Activated naive CD8-positive, alpha-beta T cell treated with anti-CD3 and anti-CD28 coated beads, Interleukin-2, amount 50 U/mL, for 24 hours (primary cell): Measurements from ENCODE around the gene PPP4R2.
A peak's percentile ranks its signal among the peaks of the same experiment; 100 is the strongest.

Experiments used
- ATAC-seq: fragments of 150-1000 bp; cut with Tn5 transposase; one replicate; pipeline ENCODE4 v1.10.0; 2021
- DNase-seq: peaks from one replicate; pipeline ENCODE4 v3.0.0; 2021
- H3K27ac Mint-ChIP-seq: one replicate; pipeline ENCODE4 v1.8.0; 2021; ENCODE audit warnings: mild to moderate bottlenecking, mixed read lengths
- H3K27me3 Mint-ChIP-seq: one replicate; pipeline ENCODE4 v1.8.0; 2021; ENCODE audit warnings: mixed read lengths
- H3K36me3 Mint-ChIP-seq: one replicate; pipeline ENCODE4 v1.8.0; 2021; ENCODE audit warnings: low read depth, mixed read lengths
- H3K4me1 Mint-ChIP-seq: one replicate; pipeline ENCODE4 v1.8.0; 2021; ENCODE audit warnings: mixed read lengths
- H3K4me3 Mint-ChIP-seq: one replicate; pipeline ENCODE4 v1.8.0; 2021; ENCODE audit warnings: mild to moderate bottlenecking, moderate library complexity, mixed read lengths
- H3K9me3 Mint-ChIP-seq: one replicate; pipeline ENCODE4 v1.8.0; 2021; ENCODE audit warnings: mixed read lengths

Gene PPP4R2, protein sequence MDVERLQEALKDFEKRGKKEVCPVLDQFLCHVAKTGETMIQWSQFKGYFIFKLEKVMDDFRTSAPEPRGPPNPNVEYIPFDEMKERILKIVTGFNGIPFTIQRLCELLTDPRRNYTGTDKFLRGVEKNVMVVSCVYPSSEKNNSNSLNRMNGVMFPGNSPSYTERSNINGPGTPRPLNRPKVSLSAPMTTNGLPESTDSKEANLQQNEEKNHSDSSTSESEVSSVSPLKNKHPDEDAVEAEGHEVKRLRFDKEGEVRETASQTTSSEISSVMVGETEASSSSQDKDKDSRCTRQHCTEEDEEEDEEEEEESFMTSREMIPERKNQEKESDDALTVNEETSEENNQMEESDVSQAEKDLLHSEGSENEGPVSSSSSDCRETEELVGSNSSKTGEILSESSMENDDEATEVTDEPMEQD

DNA sequence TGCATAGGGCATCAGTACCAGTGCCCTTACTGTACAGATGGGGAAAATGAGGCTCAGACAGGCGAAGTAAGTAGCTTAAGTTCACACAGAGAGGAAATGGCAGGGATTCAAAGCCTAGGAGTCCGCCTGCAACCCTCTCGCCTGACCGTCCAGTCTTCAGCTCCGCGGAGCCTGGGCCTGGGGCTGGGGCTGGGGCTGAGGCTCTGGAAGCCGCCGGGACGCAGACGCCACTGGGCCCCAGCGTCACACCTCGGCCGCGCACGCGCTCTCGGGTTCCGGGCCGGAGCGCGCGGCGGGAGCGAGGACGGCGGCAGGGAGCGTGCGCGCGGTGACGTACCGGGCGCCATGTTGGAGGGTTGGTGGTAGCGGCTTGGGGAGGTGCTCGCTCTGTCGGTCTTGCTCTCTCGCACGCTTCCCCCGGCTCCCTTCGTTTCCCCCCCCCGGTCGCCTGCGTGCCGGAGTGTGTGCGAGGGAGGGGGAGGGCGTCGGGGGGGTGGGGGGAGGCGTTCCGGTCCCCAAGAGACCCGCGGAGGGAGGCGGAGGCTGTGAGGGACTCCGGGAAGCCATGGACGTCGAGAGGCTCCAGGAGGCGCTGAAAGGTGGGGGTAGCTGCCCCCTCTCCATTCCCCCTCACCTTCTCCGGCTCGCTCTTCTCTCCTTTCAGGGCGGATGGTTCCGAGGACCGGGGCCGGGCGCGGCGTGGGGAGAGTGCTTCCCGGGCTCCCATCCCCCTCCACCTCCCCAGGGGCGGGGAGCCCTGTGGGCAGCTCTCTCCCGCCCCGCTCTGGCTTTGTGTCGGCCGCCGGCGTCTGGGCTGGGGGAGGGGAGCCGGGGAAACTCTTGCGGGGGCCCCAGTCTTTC, at the start of gene PPP4R2:
TSS of gene PPP4R2 (plus strand) at position 339 of the 861 bp plus-strand sequence. CDS start at position 566, 227 bp downstream.
- peaks cover 43% of the 10 kb centered on the region for H3K4me1 Mint-ChIP-seq
- H3K36me3 Mint-ChIP-seq = peaks cover 36% of the 10 kb centered on the region
- ATAC-seq (peak; percentile 82), DNase-seq (peak; percentile 91)
- H3K4me3 Mint-ChIP-seq = peak within 1 kb of the TSS; percentile 86
- H3K27me3 Mint-ChIP-seq = no peaks in the 10 kb centered on the region
- peak within 1 kb of the TSS; percentile 85 for H3K27ac Mint-ChIP-seq
- no peaks in the 10 kb centered on the region for H3K9me3 Mint-ChIP-seq

DNA sequence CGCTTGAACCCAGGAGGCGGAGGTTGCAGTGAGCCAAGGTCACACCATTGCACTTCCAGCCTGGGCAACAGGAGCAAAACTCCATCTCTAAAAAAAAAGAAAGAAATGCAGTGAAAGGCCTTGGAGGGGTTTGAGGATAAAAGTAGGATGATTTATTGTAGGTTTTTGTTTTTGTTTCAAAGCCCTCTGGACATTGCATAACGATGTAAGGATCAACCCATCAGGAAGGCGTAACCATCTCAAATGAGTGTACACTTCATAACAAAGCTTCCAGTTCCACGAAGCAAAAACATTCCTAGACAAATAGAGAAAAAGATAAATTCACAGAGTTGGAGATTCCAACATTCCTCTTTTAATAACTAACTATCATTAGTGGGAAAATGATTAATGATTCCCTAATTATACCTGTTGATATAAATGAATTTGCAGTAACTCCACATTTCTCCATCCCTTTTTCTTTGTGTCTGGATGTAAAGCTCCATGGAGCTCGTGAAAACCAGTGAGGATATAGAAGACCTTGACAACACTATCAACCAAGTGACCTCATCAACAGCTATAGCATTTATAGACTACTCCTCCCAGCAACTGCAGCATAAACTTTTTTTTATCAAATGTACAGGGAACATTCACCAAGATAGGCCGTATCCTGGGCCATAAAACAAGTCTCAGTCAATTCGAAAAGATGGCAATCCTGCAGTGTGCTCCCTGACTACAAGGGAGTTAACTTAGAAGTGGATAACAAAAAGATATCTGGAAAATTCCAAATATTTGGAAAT, 48.7 kb upstream of the PPP4R2 start:
- Mint-ChIP-seq H3K27ac (no peak overlapping the region), H3K4me3 (no peak overlapping the region), H3K27me3 (peaks cover 3% of the 10 kb centered on the region), H3K9me3 (no peaks in the 10 kb centered on the region), H3K36me3 (no peaks in the 10 kb centered on the region), H3K4me1 (peaks cover 26% of the 10 kb centered on the region)
- DNase-seq (no peak), ATAC-seq (no peak)

DNA sequence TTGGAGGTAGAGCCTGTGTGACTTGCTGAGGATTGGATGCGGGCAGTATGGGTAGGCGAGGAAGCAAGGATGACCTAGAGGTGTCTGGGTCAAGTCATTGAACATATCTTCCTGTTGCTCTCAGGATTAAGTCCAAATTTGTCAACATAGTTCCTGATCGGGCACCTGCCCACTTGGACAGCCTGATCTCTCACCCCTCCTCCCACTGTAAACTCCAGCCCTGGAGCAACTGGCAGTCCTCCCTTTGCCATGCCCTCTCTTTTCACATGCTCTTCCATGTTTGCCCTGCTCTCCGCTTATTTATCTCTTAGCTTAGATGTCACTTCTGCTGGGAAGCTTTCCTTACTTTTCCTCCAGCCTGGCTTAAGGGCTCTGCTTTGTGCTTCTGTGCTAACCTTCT, 47.6 kb upstream of the PPP4R2 start:
- H3K36me3 Mint-ChIP-seq = no peaks in the 10 kb centered on the region
- no peak overlapping the region for H3K27ac Mint-ChIP-seq
- no peaks in the 10 kb centered on the region for H3K9me3 Mint-ChIP-seq
- DNase-seq = no peak
- H3K27me3 Mint-ChIP-seq = peaks cover 3% of the 10 kb centered on the region
- H3K4me3 Mint-ChIP-seq = no peak overlapping the region
- H3K4me1 Mint-ChIP-seq = peaks cover 26% of the 10 kb centered on the region
- ATAC-seq = no peak

DNA sequence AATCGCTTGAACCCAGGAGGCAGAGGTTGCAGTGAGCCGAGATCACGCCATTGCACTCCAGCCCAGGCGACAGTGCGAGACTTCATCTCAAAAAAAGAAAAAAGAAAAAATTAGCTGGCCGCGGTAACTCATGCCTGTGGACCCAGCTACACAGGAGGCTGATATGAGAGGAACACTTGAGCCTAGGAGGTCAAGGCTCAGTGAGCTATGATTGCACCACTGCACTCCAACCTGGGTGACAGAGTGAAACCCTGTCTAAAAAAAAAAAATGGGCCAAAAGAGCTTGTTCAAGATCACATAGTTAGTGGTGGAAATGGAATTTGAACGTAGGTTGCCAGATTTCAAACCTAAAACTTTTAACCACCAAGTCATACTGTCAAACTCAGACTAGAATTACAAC, 46.2 kb upstream of the PPP4R2 start:
- no peaks in the 10 kb centered on the region for H3K9me3 Mint-ChIP-seq
- no peak for ATAC-seq
- H3K4me1 Mint-ChIP-seq = peaks cover 23% of the 10 kb centered on the region
- DNase-seq = no peak
- H3K36me3 Mint-ChIP-seq = no peaks in the 10 kb centered on the region
- peaks cover 3% of the 10 kb centered on the region for H3K27me3 Mint-ChIP-seq
- no peak overlapping the region for H3K27ac Mint-ChIP-seq
- H3K4me3 Mint-ChIP-seq = no peak overlapping the region

GRCh38 chr3:72950801-72951200, 45.8 kb upstream of the PPP4R2 start:
- H3K9me3 Mint-ChIP-seq = no peaks in the 10 kb centered on the region
- peaks cover 3% of the 10 kb centered on the region for H3K27me3 Mint-ChIP-seq
- no peak overlapping the region for H3K27ac Mint-ChIP-seq
- H3K36me3 Mint-ChIP-seq = no peaks in the 10 kb centered on the region
- H3K4me3 Mint-ChIP-seq = no peak overlapping the region
- H3K4me1 Mint-ChIP-seq = peaks cover 19% of the 10 kb centered on the region
- ATAC-seq (no peak), DNase-seq (no peak)

DNA sequence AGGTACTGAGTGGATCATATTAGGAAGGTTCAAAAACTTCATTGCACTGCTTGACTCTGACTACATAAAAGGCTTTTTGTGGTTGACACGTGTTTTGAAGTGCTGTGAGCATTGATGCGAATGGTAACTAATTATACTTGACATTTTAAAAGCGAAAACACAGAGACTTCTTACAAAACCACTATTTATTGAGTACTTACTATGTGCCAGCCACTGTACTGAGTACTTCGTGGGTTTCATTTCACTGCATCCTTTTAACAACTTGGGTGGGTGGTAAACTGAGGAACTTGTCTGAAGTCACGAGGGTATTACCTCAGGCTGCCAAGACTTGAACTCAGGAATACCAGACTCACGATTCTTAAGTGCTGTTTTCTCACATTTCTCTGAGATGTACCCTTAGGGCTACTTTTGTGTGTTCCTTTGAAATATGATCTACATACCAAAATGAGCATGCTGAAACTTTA, 45.3 kb upstream of the PPP4R2 start:
- H3K27ac Mint-ChIP-seq = no peak overlapping the region
- no peak overlapping the region for H3K4me3 Mint-ChIP-seq
- DNase-seq (no peak), ATAC-seq (peak; percentile 90)
- H3K36me3 Mint-ChIP-seq = no peaks in the 10 kb centered on the region
- no peaks in the 10 kb centered on the region for H3K9me3 Mint-ChIP-seq
- H3K4me1 Mint-ChIP-seq = peaks cover 17% of the 10 kb centered on the region
- peaks cover 3% of the 10 kb centered on the region for H3K27me3 Mint-ChIP-seq

GRCh38 chr3:72953325-72953956, 43.2 kb upstream of the PPP4R2 start:
- H3K4me1 Mint-ChIP-seq = peaks cover 17% of the 10 kb centered on the region
- H3K4me3 Mint-ChIP-seq = no peak overlapping the region
- no peak for DNase-seq
- peaks cover 2% of the 10 kb centered on the region for H3K27me3 Mint-ChIP-seq
- ATAC-seq = no peak
- no peaks in the 10 kb centered on the region for H3K9me3 Mint-ChIP-seq
- no peak overlapping the region for H3K27ac Mint-ChIP-seq
- H3K36me3 Mint-ChIP-seq = no peaks in the 10 kb centered on the region

DNA sequence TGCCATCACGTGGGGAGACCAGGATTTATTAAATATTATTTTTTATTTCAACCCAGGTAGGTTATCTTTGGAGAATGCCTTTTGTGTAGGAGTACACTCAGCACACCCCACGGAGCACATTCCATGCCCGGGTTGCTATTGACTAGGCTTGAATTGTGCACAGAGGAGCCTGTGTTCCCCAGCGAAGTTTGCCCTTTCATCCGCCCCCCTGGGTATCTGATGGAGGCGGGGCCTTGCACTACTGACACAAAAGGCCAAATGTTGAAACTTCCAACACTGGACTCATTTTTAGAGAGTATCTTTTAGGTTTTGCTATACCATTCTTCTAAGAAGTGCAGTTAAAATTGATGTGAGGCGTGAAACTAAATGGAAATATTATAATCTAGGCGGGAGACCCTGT, 39.3 kb upstream of the PPP4R2 start:
- Mint-ChIP-seq H3K27ac (no peak overlapping the region), H3K9me3 (no peaks in the 10 kb centered on the region), H3K4me1 (peaks cover 14% of the 10 kb centered on the region), H3K4me3 (no peak overlapping the region), H3K36me3 (no peaks in the 10 kb centered on the region), H3K27me3 (no peaks in the 10 kb centered on the region)
- DNase-seq = no peak
- no peak for ATAC-seq

GRCh38 chr3:72959336-72959735, 37.3 kb upstream of the PPP4R2 start:
- Mint-ChIP-seq H3K27ac (no peak overlapping the region), H3K4me1 (peaks cover 13% of the 10 kb centered on the region), H3K36me3 (no peaks in the 10 kb centered on the region), H3K27me3 (no peaks in the 10 kb centered on the region), H3K9me3 (no peaks in the 10 kb centered on the region), H3K4me3 (no peak overlapping the region)
- DNase-seq (no peak), ATAC-seq (no peak)

DNA sequence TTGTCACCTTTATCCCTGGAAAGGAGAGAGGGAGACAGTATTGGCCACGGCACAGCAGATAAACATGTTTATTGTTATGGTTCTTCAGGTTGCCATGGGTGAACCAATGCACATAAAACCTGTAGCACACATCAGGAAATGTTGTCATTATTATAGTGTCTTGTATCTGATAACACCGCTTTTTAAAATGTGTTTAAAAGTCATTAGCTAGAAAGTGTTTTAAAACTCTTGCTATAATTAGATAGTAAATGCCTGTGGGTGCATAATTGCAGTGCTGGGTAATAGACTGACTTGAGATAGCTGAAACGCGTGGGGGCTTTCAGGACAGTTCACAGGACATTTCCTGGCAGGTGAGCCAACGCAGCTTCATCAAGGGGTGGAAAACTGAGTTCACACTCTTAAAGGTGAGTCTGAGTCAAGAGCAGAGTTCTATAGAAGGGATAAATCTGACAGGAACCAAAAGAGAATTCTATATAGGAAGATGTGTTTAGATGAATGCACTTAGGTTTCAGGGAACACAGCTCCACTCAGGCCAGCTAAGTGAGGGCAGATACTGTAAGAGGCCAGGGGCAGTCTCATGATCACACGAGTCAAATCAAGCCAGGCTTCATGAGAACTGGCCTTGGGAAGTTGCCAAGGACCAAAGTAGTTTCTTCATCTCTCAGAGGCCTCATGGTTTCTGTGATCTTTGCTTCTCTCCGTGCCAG, 35.6 kb upstream of the PPP4R2 start:
- Mint-ChIP-seq H3K27ac (no peak overlapping the region), H3K4me3 (no peak overlapping the region)
- DNase-seq = no peak

GRCh38 chr3:72961752-72962151, 34.9 kb upstream of the PPP4R2 start:
- DNase-seq (no peak), ATAC-seq (no peak)
- Mint-ChIP-seq H3K4me3 (no peak overlapping the region), H3K4me1 (peaks cover 32% of the 10 kb centered on the region), H3K27me3 (no peaks in the 10 kb centered on the region), H3K36me3 (no peaks in the 10 kb centered on the region), H3K27ac (no peak overlapping the region), H3K9me3 (no peaks in the 10 kb centered on the region)

More for the DNA sequence above, 35.6 kb upstream of the PPP4R2 start:
- ATAC-seq = peak; percentile 27
- peaks cover 28% of the 10 kb centered on the region for H3K4me1 Mint-ChIP-seq
- no peaks in the 10 kb centered on the region for H3K36me3 Mint-ChIP-seq
- H3K27me3 Mint-ChIP-seq = no peaks in the 10 kb centered on the region
- no peaks in the 10 kb centered on the region for H3K9me3 Mint-ChIP-seq

DNA sequence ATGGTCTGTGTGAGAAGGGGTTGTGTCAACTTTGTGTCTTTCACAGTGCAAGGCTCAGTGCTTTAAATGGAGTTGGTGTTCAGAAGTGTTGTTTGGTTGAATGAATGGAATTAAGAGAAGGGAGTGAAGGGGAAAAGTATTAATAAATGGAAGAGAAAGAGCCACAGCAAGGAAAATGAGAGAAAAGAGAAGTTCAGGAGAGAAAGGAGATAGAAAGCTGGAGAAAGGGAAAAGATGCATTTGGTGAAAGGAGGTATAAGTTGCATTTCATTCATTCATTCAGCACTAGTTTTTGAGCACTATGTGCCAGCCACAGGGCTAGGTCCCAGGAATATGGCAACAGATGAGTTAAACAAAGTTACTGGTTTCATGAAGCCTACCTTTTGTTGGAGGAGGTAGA, 34.3 kb upstream of the PPP4R2 start:
- H3K4me3 Mint-ChIP-seq = no peak overlapping the region
- ATAC-seq (no peak), DNase-seq (no peak)
- no peaks in the 10 kb centered on the region for H3K36me3 Mint-ChIP-seq
- H3K27ac Mint-ChIP-seq = no peak overlapping the region
- H3K27me3 Mint-ChIP-seq = no peaks in the 10 kb centered on the region
- H3K4me1 Mint-ChIP-seq = peaks cover 32% of the 10 kb centered on the region
- no peaks in the 10 kb centered on the region for H3K9me3 Mint-ChIP-seq

- no peak overlapping the region for H3K27ac Mint-ChIP-seq
- no peaks in the 10 kb centered on the region for H3K9me3 Mint-ChIP-seq
- no peak overlapping the region for H3K4me3 Mint-ChIP-seq
- H3K27me3 Mint-ChIP-seq = no peaks in the 10 kb centered on the region
- peaks cover 32% of the 10 kb centered on the region for H3K4me1 Mint-ChIP-seq
- no peaks in the 10 kb centered on the region for H3K36me3 Mint-ChIP-seq
- DNase-seq (no peak), ATAC-seq (no peak)
Observed at GRCh38 chr3:72964633-72965032, 32.0 kb upstream of the PPP4R2 start.
